C4-2B (cell line): Measurements from ENCODE around the gene CHST14.

ENCODE experiments used
- ZFX ChIP-seq: fragments of 450-650 bp; IDR thresholded peaks from 2 replicates; pipeline ENCODE4 v1.6.1; 2017
- TF ChIP-seq, protein P1 (sequence below): fragments of 450-650 bp; conservative IDR thresholded peaks from 2 replicates; pipeline ENCODE4 v1.5.1; 2017; ENCODE audit warnings: mild to moderate bottlenecking

DNA sequence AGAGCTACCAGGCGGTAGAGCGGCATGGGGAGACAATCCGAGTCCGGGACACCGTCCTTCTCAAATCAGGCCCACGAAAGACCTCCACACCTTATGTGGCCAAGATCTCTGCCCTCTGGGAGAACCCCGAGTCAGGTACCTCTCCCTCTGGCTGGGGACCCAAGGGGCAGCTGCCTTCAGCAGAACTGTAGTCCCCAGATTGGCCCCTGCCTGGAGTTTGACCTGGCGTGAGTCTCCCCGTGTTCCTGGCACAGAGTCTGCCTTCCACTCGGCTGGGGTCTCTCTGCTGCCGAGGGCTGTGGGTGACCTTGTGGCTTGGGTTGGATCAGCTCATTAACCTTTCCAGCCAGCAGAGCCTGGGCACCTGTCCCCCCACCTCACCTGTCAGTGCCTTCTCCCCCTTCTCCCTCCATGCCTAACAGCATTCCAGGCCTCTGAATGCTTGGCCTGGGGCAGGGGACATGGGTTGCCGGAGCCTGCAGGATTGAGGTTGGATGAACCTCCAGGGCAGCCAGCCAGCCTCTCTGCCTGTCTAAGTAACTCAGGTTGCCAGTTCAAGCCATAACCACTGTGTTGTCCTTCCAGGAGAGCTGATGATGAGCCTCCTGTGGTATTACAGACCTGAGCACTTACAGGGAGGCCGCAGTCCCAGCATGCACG lies 6.8 kb upstream of the CHST14 start:
- TF ChIP-seq, protein P1, sequence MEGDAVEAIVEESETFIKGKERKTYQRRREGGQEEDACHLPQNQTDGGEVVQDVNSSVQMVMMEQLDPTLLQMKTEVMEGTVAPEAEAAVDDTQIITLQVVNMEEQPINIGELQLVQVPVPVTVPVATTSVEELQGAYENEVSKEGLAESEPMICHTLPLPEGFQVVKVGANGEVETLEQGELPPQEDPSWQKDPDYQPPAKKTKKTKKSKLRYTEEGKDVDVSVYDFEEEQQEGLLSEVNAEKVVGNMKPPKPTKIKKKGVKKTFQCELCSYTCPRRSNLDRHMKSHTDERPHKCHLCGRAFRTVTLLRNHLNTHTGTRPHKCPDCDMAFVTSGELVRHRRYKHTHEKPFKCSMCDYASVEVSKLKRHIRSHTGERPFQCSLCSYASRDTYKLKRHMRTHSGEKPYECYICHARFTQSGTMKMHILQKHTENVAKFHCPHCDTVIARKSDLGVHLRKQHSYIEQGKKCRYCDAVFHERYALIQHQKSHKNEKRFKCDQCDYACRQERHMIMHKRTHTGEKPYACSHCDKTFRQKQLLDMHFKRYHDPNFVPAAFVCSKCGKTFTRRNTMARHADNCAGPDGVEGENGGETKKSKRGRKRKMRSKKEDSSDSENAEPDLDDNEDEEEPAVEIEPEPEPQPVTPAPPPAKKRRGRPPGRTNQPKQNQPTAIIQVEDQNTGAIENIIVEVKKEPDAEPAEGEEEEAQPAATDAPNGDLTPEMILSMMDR: no peak
- TF ChIP-seq ZFX: no peak
